ENCODE measurements around the gene RHBDD2.

GRCh38 chr7:75889223-75889825 lies 10.5 kb downstream of the RHBDD2 start:
- TF ChIP-seq HDAC2 (IDR thresholded peaks at IDR 0.05) (no peak), MAX (IDR thresholded peaks at IDR 0.05; ENCODE audit: low read depth, low read length) (no peak), CEBPB (IDR thresholded peaks at IDR 0.05; ENCODE audit: borderline replicate concordance in 1 of 2, low read depth in 2 of 2, low read length in 2 of 2) (no peak), ZBTB40 (IDR thresholded peaks at IDR 0.05; ENCODE audit: borderline replicate concordance) (no peak)
- TF ChIP-seq, protein P1, sequence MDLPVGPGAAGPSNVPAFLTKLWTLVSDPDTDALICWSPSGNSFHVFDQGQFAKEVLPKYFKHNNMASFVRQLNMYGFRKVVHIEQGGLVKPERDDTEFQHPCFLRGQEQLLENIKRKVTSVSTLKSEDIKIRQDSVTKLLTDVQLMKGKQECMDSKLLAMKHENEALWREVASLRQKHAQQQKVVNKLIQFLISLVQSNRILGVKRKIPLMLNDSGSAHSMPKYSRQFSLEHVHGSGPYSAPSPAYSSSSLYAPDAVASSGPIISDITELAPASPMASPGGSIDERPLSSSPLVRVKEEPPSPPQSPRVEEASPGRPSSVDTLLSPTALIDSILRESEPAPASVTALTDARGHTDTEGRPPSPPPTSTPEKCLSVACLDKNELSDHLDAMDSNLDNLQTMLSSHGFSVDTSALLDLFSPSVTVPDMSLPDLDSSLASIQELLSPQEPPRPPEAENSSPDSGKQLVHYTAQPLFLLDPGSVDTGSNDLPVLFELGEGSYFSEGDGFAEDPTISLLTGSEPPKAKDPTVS (IDR thresholded peaks at IDR 0.05; ENCODE audit: low read depth, low read length): no peak

All from GM12878 (cell line).